Small intestine (tissue), 7 donors: ENCODE measurements around the gene TUBGCP6. TPM values are rescaled to one million over a fixed set of nuclear protein-coding genes. Genes with fewer than 3 reads are reported as not detected.

Experiments
- DNase-seq, 2 donors: peaks; one replicate each; pipeline versions ENCODE4 v3.0.0 to v3.0.0-alpha.2; 2013
- FAIRE-seq: peaks from 2 replicates; lab custom pipeline; 2012; peaks lifted over from hg19 to GRCh38; lab: Jason Lieb, UNC
- H3K27ac ChIP-seq, 3 donors: one replicate each; pipeline ENCODE4 v1.5.1; 2013; ENCODE audit warnings: low read length in 2 of 3, mild to moderate bottlenecking in 2 of 3, control low read depth in 1 of 3, inconsistent platforms in 1 of 3, low read depth in 1 of 3, moderate library complexity in 1 of 3
- H3K27me3 ChIP-seq, 3 donors: one replicate each; pipeline ENCODE4 v1.6.1; 2013; ENCODE audit warnings: low read length in 3 of 3, inconsistent platforms in 1 of 3; ENCODE audit not compliant: control insufficient read depth in 3 of 3, insufficient read depth in 3 of 3
- H3K36me3 ChIP-seq, 3 donors: one replicate each; pipeline ENCODE4 v1.6.1; 2013; ENCODE audit warnings: low read length in 3 of 3, inconsistent platforms in 1 of 3, low read depth in 1 of 3, mild to moderate bottlenecking in 1 of 3, moderate library complexity in 1 of 3; ENCODE audit not compliant: control insufficient read depth in 3 of 3, insufficient read depth in 2 of 3
- H3K4me1 ChIP-seq, 3 donors: one replicate each; pipeline ENCODE4 v1.6.1; 2013; ENCODE audit warnings: low read length in 2 of 3, inconsistent platforms in 1 of 3, low read depth in 1 of 3, mild to moderate bottlenecking in 1 of 3, moderate library complexity in 1 of 3; ENCODE audit not compliant: control insufficient read depth in 3 of 3, insufficient read depth in 2 of 3
- H3K4me3 ChIP-seq, 3 donors: one replicate each; pipeline ENCODE4 v1.5.1; 2013; ENCODE audit warnings: low read length in 3 of 3, control low read depth in 1 of 3, inconsistent platforms in 1 of 3, low read depth in 1 of 3, mild to moderate bottlenecking in 1 of 3, moderate library complexity in 1 of 3
- H3K9me3 ChIP-seq, 2 donors: one replicate each; pipeline ENCODE4 v1.6.1; 2013; ENCODE audit warnings: low read depth in 1 of 2, low read length in 1 of 2; ENCODE audit not compliant: control insufficient read depth in 2 of 2, insufficient read depth in 1 of 2
- WGBS, 3 donors: extraction: QIAGEN DNeasy Blood & Tissue Kit; methylation state at CpG; one replicate each; pipeline ENCODE4 v1.1.7; 2013; 5-methylcytosine and 5-hydroxymethylcytosine counted together
- polyA plus RNA-seq, 4 donors: library from polyadenylated mRNA; stranded (reverse) in 3 of 4; unstranded in 1 of 4; fragments of 200-250 nt in 3 of 4; fragments of 120-200 nt in 1 of 4; gene quantifications; one replicate each; pipeline versions ENCODE4 v1.2.1 to v1.2.3, GENCODE V29; 2013
- donor health status: healthy with polysubstance abuse.
- donor health status: control.
- donor health status: control.
- donor health status: Bipolar disorder and iron deficiency.
- donor health status: healthy.

TUBGCP6 gene
- polyA plus RNA-seq, 4 donors: 23.0 to 55.5 (median 39.7) TPM

- Histone ChIP-seq H3K27me3 (no peaks in the 10 kb centered on the region), H3K4me3 (no peak overlapping the region), H3K4me1 (peaks cover 0 to 9% (median 0%) of the 10 kb centered on the region in 3 donors), H3K9me3 (no peaks in the 10 kb centered on the region), H3K27ac (no peak overlapping the region), H3K36me3 (peaks cover 9 to 92% (median 13%) of the 10 kb centered on the region in 3 donors)
- WGBS, 3 donors: 94 to 95% (median 95%) methylated on average over 24 to 31 of the region's 31 CpGs
- no peak for DNase-seq
- FAIRE-seq: no peak
Observed at GRCh38 chr22:50287731-50288130, 42.9 kb upstream of the TUBGCP6 start.

- Histone ChIP-seq H3K4me1 (peaks cover 0 to 11% (median 0%) of the 10 kb centered on the region in 3 donors), H3K4me3 (no peak overlapping the region), H3K36me3 (peaks cover 10 to 94% (median 13%) of the 10 kb centered on the region in 3 donors), H3K9me3 (no peaks in the 10 kb centered on the region), H3K27ac (no peak overlapping the region), H3K27me3 (no peaks in the 10 kb centered on the region)
- DNase-seq (no peak), FAIRE-seq (no peak)
- WGBS, 3 donors: 85 to 89% (median 88%) methylated on average over 37 to 40 of the region's 40 CpGs
Observed at GRCh38 chr22:50286701-50287318, 42.0 kb upstream of the TUBGCP6 start.

GRCh38 chr22:50286275-50286674, 41.5 kb upstream of the TUBGCP6 start:
- FAIRE-seq: no peak
- peaks cover 0 to 12% (median 0%) of the 10 kb centered on the region in 3 donors for H3K4me1 ChIP-seq

GRCh38 chr22:50285568-50286229, 40.9 kb upstream of the TUBGCP6 start:
- 89 to 93% (median 92%) methylated on average over 27 to 34 of the region's 34 CpGs for WGBS, 3 donors
- H3K27me3 ChIP-seq: no peaks in the 10 kb centered on the region
- no peaks in the 10 kb centered on the region for H3K9me3 ChIP-seq
- no peak overlapping the region for H3K27ac ChIP-seq
- no peak overlapping the region for H3K4me3 ChIP-seq
- no peak for DNase-seq
- FAIRE-seq: no peak
- peaks cover 0 to 12% (median 0%) of the 10 kb centered on the region in 3 donors for H3K4me1 ChIP-seq
- peaks cover 10 to 94% (median 14%) of the 10 kb centered on the region in 3 donors for H3K36me3 ChIP-seq

More at GRCh38 chr22:50286275-50286674, 41.5 kb upstream of the TUBGCP6 start:
- 63 to 80% (median 80%) methylated on average over 19 to 21 of the region's 21 CpGs for WGBS, 3 donors
- no peak for DNase-seq
- no peaks in the 10 kb centered on the region for H3K9me3 ChIP-seq
- peaks cover 10 to 94% (median 13%) of the 10 kb centered on the region in 3 donors for H3K36me3 ChIP-seq
- no peak overlapping the region for H3K27ac ChIP-seq
- H3K4me3 ChIP-seq: no peak overlapping the region
- no peaks in the 10 kb centered on the region for H3K27me3 ChIP-seq

GRCh38 chr22:50284479-50284878, 39.7 kb upstream of the TUBGCP6 start:
- Histone ChIP-seq H3K4me3 (no peak overlapping the region), H3K27ac (no peak overlapping the region)
- 80 to 92% (median 90%) methylated on average over 8 to 13 of the region's 13 CpGs for WGBS, 3 donors

GRCh38 chr22:50283821-50284220, 39.0 kb upstream of the TUBGCP6 start:
- 93 to 96% (median 94%) methylated on average over 26 to 30 of the region's 30 CpGs for WGBS, 3 donors
- Histone ChIP-seq H3K27me3 (no peaks in the 10 kb centered on the region), H3K27ac (no peak overlapping the region), H3K36me3 (peaks cover 16 to 94% (median 24%) of the 10 kb centered on the region in 3 donors), H3K9me3 (no peaks in the 10 kb centered on the region), H3K4me1 (peaks cover 0 to 12% (median 0%) of the 10 kb centered on the region in 3 donors), H3K4me3 (no peak overlapping the region)
- DNase-seq: no peak
- no peak for FAIRE-seq

More at GRCh38 chr22:50284479-50284878, 39.7 kb upstream of the TUBGCP6 start:
- no peaks in the 10 kb centered on the region for H3K27me3 ChIP-seq
- DNase-seq: no peak
- FAIRE-seq: no peak
- H3K4me1 ChIP-seq: peaks cover 0 to 12% (median 0%) of the 10 kb centered on the region in 3 donors
- no peaks in the 10 kb centered on the region for H3K9me3 ChIP-seq
- peaks cover 16 to 94% (median 19%) of the 10 kb centered on the region in 3 donors for H3K36me3 ChIP-seq

GRCh38 chr22:50282361-50283155, 37.7 kb upstream of the TUBGCP6 start:
- peaks cover 21 to 94% (median 27%) of the 10 kb centered on the region in 3 donors for H3K36me3 ChIP-seq
- peaks cover 0 to 12% (median 0%) of the 10 kb centered on the region in 3 donors for H3K4me1 ChIP-seq
- H3K27me3 ChIP-seq: no peaks in the 10 kb centered on the region
- H3K9me3 ChIP-seq: no peaks in the 10 kb centered on the region
- no peak for FAIRE-seq
- 39 to 76% (median 61%) methylated on average over 37 to 45 of the region's 45 CpGs for WGBS, 3 donors
- peak; percentile 77 to 84 for DNase-seq
- H3K4me3 ChIP-seq: no peak overlapping the region
- peak overlapping the region in 2 of 3 donors; percentile 22 to 27 for H3K27ac ChIP-seq

GRCh38 chr22:50281957-50282356, 37.1 kb upstream of the TUBGCP6 start:
- WGBS, 3 donors: 46 to 76% (median 60%) methylated on average over 25 of the region's 25 CpGs
- no peaks in the 10 kb centered on the region for H3K9me3 ChIP-seq
- DNase-seq (no peak), FAIRE-seq (no peak)
- H3K27ac ChIP-seq: peak overlapping the region in 2 of 3 donors; percentile 21 to 22
- no peaks in the 10 kb centered on the region for H3K27me3 ChIP-seq
- peaks cover 23 to 94% (median 27%) of the 10 kb centered on the region in 3 donors for H3K36me3 ChIP-seq
- no peak overlapping the region for H3K4me3 ChIP-seq
- H3K4me1 ChIP-seq: peaks cover 0 to 12% (median 0%) of the 10 kb centered on the region in 3 donors
